Body of pancreas (tissue), 4 donors: Measurements from ENCODE around the gene NEK1.

ENCODE experiments used
- CTCF ChIP-seq, 7 experiments: fragments of 450-650 bp in 4 of 7; fragments of 200-600 bp in 3 of 7; sonication (generic) in 3 of 7; IDR thresholded peaks; one replicate each; pipeline ENCODE4 v1.5.1; 2016 to 2019; ENCODE audit warnings: antibody characterized with exemption in 7 of 7
- POLR2A ChIP-seq, 3 donors: fragments of 450-650 bp; IDR thresholded peaks; one replicate each; pipeline ENCODE4 v1.6.1; 2016; ENCODE audit warnings: antibody characterized with exemption in 3 of 3, mild to moderate bottlenecking in 2 of 3

DNA sequence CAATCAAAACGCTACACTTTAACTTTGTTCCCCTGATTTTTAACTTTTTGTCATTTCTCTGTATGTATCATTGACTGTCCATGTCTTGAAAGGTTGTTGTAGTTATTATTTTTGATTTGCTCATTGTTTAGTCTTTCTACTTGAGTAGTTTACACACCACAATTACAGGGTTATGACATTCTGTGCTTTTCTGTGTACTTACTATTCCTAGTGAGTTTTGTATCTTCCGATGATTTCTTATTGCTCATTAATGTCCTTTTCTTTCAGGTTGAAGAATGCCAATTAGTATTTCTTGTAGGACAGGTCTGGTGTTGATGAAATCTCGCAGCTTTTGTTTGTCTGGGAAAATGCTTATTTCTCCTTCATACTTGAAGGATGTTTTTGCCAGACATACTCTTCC is 252.4 kb downstream of the NEK1 start:
- TF ChIP-seq CTCF (IDR thresholded peaks at IDR 0.05): no peak
- no peak for TF ChIP-seq POLR2A (IDR thresholded peaks at IDR 0.05)
